WTC11 (cell line): ENCODE results near the gene NR1D1. TPM values are rescaled to one million over a fixed set of nuclear protein-coding genes. Genes with fewer than 3 reads are reported as not detected.

Experiments
- ATAC-seq: fragments of 200-7000 bp; cut with Tn5 transposase; 2 replicates; pipeline ENCODE4 v1.10.0; 2021; ENCODE audit warnings: mild to moderate bottlenecking, moderate library complexity
- CTCF ChIA-PET: fragments of 300-600 bp; sonication (Branson Sonifier 250); formaldehyde crosslinking; loops from one replicate; lab custom pipeline; 2021; ENCODE audit warnings: antibody characterized with exemption; lab: Charles Lee
- POLR2A ChIA-PET: fragments of 350-600 bp; sonication (Branson Sonifier 250); formaldehyde crosslinking; loops from one replicate; lab custom pipeline; 2021; ENCODE audit warnings: antibody characterized with exemption; lab: Charles Lee
- DNase-seq: peaks from one replicate; pipeline ENCODE4 v3.0.0; 2021; ENCODE audit warnings: low spot score
- H3K27ac Mint-ChIP-seq: 2 replicates; pipeline ENCODE4 v1.8.0; 2021; ENCODE audit warnings: mixed read lengths
- H3K27me3 Mint-ChIP-seq: 2 replicates; pipeline ENCODE4 v1.8.0; 2021; ENCODE audit warnings: low read depth, mild to moderate bottlenecking, moderate library complexity, mixed read lengths
- H3K36me3 Mint-ChIP-seq: 2 replicates; pipeline ENCODE4 v1.8.0; 2021; ENCODE audit warnings: mixed read lengths
- H3K4me1 Mint-ChIP-seq: 2 replicates; pipeline ENCODE4 v1.8.0; 2022; ENCODE audit warnings: mixed read lengths
- H3K4me3 Mint-ChIP-seq: 2 replicates; pipeline ENCODE4 v1.8.0; 2021; ENCODE audit warnings: mild to moderate bottlenecking, moderate library complexity, mixed read lengths
- H3K9me3 Mint-ChIP-seq: 2 replicates; pipeline ENCODE4 v1.8.0; 2021; ENCODE audit warnings: mixed read lengths
- CBFB ChIP-seq: sonication (generic); formaldehyde crosslinking; IDR thresholded peaks from 2 replicates; pipeline ENCODE4 v1.8.1; 2022; ENCODE audit warnings: mild to moderate bottlenecking, low read depth, missing genetic modification reagents
- E2F4 ChIP-seq: sonication (generic); formaldehyde crosslinking; IDR thresholded peaks from 2 replicates; pipeline ENCODE4 v1.8.1; 2022; ENCODE audit warnings: low read depth, mild to moderate bottlenecking, moderate library complexity, missing genetic modification reagents, borderline replicate concordance
- FOXP4 ChIP-seq: sonication (generic); formaldehyde crosslinking; IDR thresholded peaks from 2 replicates; pipeline ENCODE4 v1.8.0; 2022; ENCODE audit warnings: mild to moderate bottlenecking, missing genetic modification reagents
- HMGA2 ChIP-seq: fragments of 250-450 bp; sonication (Bioruptor Pico); IDR thresholded peaks from 2 replicates; pipeline ENCODE4 v1.4.0; 2021; ENCODE audit warnings: mild to moderate bottlenecking, moderate library complexity
- JAZF1 ChIP-seq: fragments of 250-450 bp; sonication (Bioruptor Pico); IDR thresholded peaks from 2 replicates; pipeline ENCODE4 v1.9.0; 2021; ENCODE audit warnings: moderate library complexity, mild to moderate bottlenecking, inconsistent platforms
- JUN ChIP-seq: sonication (generic); formaldehyde crosslinking; IDR thresholded peaks from 2 replicates; pipeline ENCODE4 v1.8.0; 2023; ENCODE audit warnings: mild to moderate bottlenecking, missing genetic modification reagents
- KAT7 ChIP-seq: sonication (generic); formaldehyde crosslinking; IDR thresholded peaks from 2 replicates; pipeline ENCODE4 v1.8.1; 2023; ENCODE audit warnings: missing genetic modification reagents, mild to moderate bottlenecking, borderline replicate concordance
- NR3C1 ChIP-seq: sonication (generic); formaldehyde crosslinking; conservative IDR thresholded peaks from 2 replicates; pipeline ENCODE4 v1.8.1; 2023; ENCODE audit warnings: low read depth, mild to moderate bottlenecking, missing genetic modification reagents
- PRDM15 ChIP-seq: sonication (generic); formaldehyde crosslinking; IDR thresholded peaks from 2 replicates; pipeline ENCODE4 v1.8.0; 2022; ENCODE audit warnings: missing genetic modification reagents
- TEAD1 ChIP-seq: sonication (generic); formaldehyde crosslinking; IDR thresholded peaks from 2 replicates; pipeline ENCODE4 v1.8.0; 2022; ENCODE audit warnings: mild to moderate bottlenecking, missing genetic modification reagents
- USF2 ChIP-seq: sonication (generic); formaldehyde crosslinking; IDR thresholded peaks from 2 replicates; pipeline ENCODE4 v1.8.1; 2023; ENCODE audit warnings: mild to moderate bottlenecking, missing genetic modification reagents, moderate library complexity
- ZNF219 ChIP-seq: sonication (generic); formaldehyde crosslinking; IDR thresholded peaks from 2 replicates; pipeline ENCODE4 v1.8.0; 2023; ENCODE audit warnings: missing genetic modification reagents, mild to moderate bottlenecking, borderline replicate concordance
- ZNF281 ChIP-seq: sonication (generic); formaldehyde crosslinking; IDR thresholded peaks from 2 replicates; pipeline ENCODE4 v1.8.0; 2023; ENCODE audit warnings: mild to moderate bottlenecking, missing genetic modification reagents
- total RNA-seq: library from RNA; stranded (reverse); gene quantifications from 3 replicates; pipeline ENCODE4 v1.2.3, GENCODE V29; 2021
- TF ChIP-seq, protein P1 (sequence below): sonication (generic); formaldehyde crosslinking; IDR thresholded peaks from 2 replicates; pipeline ENCODE4 v1.8.1; 2023; ENCODE audit warnings: mild to moderate bottlenecking, missing genetic modification reagents
- TF ChIP-seq, protein P2 (sequence below): sonication (generic); formaldehyde crosslinking; IDR thresholded peaks from 2 replicates; pipeline ENCODE4 v1.8.0; 2022; ENCODE audit warnings: mild to moderate bottlenecking, missing genetic modification reagents

Gene NR1D1
- total RNA-seq, 1 experiment from 2014 or later: 5.6 TPM

- TF ChIP-seq E2F4 (CRISPR knock-in tag) (no peak), ZNF219 (CRISPR knock-in tag) (no peak), USF2 (CRISPR knock-in tag) (no peak), FOXP4 (CRISPR knock-in tag) (no peak)
Observed at GRCh38 chr17:40097087-40097486, 3.3 kb downstream of the NR1D1 start (continued).

DNA sequence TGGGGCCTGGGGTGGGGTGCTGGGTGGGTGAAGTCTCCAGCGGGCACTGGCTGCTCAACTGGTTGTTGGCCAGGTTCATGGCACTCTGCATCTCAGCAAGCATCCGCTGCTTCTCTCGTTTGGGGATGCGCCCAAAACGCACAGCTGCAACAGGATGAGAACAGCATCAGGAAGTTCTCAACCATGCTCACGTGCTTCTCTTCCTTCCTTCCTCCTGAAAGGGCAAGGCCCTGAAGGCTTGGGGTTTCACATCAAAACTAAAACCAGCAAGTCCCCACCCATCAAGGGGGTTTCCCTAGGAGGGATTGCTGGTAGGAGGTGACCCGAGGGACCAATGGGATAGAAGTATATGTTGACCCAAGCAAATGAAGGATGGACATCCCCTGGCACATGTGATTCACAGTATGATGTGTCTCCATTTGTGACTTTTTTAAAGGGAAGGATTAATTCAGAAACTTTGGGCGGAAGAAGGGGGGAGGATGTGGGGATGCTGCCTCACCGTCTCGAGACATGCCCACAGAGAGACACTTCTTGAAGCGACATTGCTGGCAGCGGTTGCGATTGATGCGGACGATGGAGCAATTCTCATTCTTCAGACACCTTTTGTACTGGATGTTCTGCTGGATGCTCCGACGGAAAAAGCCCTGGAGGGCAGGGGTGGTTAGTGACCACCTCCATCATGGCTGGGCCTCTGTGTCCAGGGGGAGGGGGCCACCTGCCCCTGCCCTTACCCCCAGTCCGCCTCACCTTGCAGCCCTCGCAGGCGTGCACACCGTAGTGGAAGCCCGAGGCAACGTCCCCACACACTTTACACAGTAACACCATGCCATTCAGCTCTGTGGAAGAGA, 4.2 kb downstream of the NR1D1 start:
- no peak for DNase-seq
- Mint-ChIP-seq H3K36me3 (peaks cover 29% of the 10 kb centered on the region), H3K9me3 (no peaks in the 10 kb centered on the region), H3K27ac (no peak overlapping the region), H3K4me3 (no peak overlapping the region), H3K4me1 (peaks cover 40% of the 10 kb centered on the region), H3K27me3 (peaks cover 29% of the 10 kb centered on the region)
- POLR2A ChIA-PET: no interaction called here
- ATAC-seq: no peak
- CTCF ChIA-PET: interaction anchor here (8.1 kb wide), 1 partner anchor 16 kb away, joined by 185 read pairs; no protein-coding TSS in a partner anchor
- TF ChIP-seq ZNF281 (CRISPR knock-in tag): no peak
- TF ChIP-seq HMGA2: no peak
- TF ChIP-seq CBFB (CRISPR knock-in tag): no peak

DNA sequence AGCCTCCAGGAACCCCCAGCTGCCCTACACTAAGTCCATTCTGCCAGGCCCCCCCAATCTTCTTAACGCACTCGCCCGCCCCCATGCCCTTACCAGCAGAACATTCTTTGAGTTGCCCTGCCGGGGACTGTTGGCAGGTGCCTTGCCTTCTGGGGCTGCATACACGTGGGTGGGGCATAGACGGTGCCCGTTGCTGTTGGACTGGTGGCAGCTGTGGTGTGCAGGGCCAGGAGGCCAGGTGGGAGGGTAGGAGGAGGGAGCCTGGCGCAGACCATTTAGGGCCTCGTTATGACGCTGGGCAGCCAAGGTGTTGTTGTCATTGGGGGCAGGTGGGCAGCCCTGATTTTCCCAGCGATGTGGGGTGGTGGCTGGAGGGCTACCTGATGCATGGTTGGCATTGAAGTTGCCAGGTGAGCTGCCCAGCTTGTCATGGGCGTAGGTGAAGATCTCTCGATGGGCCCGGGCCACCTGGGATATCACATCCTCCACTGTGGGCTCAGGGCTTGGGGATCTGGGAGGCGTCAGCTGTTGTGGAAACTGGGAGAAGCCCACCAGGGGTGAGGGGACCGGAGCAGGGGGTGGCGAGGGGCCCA, 4.9 kb downstream of the NR1D1 start:
- Mint-ChIP-seq H3K27me3 (peaks cover 22% of the 10 kb centered on the region), H3K27ac (no peak overlapping the region), H3K4me1 (peaks cover 35% of the 10 kb centered on the region), H3K36me3 (peaks cover 29% of the 10 kb centered on the region), H3K9me3 (no peaks in the 10 kb centered on the region), H3K4me3 (no peak overlapping the region)
- ATAC-seq: no peak
- POLR2A ChIA-PET: no interaction called here
- DNase-seq: no peak
- CTCF ChIA-PET: interaction anchor here (0.8 to 3.0 kb wide), 2 partner anchors 9 to 17 kb away, joined by 3 to 11 read pairs; no protein-coding TSS in a partner anchor
- no peak for TF ChIP-seq TEAD1 (CRISPR knock-in tag)
- no peak for TF ChIP-seq PRDM15 (CRISPR knock-in tag)
- no peak for TF ChIP-seq ZNF281 (CRISPR knock-in tag)
- TF ChIP-seq NR3C1: no peak
- TF ChIP-seq JAZF1 (CRISPR knock-in tag): no peak
- TF ChIP-seq JUN: no peak
- no peak for TF ChIP-seq KAT7 (CRISPR knock-in tag)
- TF ChIP-seq, protein P1, sequence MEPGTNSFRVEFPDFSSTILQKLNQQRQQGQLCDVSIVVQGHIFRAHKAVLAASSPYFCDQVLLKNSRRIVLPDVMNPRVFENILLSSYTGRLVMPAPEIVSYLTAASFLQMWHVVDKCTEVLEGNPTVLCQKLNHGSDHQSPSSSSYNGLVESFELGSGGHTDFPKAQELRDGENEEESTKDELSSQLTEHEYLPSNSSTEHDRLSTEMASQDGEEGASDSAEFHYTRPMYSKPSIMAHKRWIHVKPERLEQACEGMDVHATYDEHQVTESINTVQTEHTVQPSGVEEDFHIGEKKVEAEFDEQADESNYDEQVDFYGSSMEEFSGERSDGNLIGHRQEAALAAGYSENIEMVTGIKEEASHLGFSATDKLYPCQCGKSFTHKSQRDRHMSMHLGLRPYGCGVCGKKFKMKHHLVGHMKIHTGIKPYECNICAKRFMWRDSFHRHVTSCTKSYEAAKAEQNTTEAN (CRISPR knock-in tag): no peak
- TF ChIP-seq, protein P2, sequence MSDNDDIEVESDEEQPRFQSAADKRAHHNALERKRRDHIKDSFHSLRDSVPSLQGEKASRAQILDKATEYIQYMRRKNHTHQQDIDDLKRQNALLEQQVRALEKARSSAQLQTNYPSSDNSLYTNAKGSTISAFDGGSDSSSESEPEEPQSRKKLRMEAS: no peak
